Heart right ventricle (tissue), 16 donors: ENCODE measurements around the gene GLYR1. TPM values are rescaled to one million over a fixed set of nuclear protein-coding genes. Genes with fewer than 3 reads are reported as not detected.

Experiments
- ATAC-seq, 8 donors: fragments of 200-7000 bp; cut with Tn5 transposase; one replicate each; pipeline ENCODE4 v1.9.1; 2020; ENCODE audit warnings: mild to moderate bottlenecking in 8 of 8, moderate library complexity in 8 of 8, moderate number of reproducible peaks in 1 of 8
- DNase-seq, 2 donors: peaks; one replicate each; pipeline ENCODE4 v3.0.0-alpha.2; 2020
- H3K27ac ChIP-seq, 10 donors: fragments of 200-600 bp; sonication (generic) in 2 of 10; one replicate each; pipeline versions ENCODE4 v1.5.0 to v1.8.0; 2020 to 2022; ENCODE audit warnings: mild to moderate bottlenecking in 3 of 10
- H3K27me3 ChIP-seq, 7 donors: fragments of 200-600 bp; one replicate each; pipeline ENCODE4 v1.8.0; 2021 to 2022; ENCODE audit warnings: mild to moderate bottlenecking in 2 of 7
- H3K36me3 ChIP-seq, 9 donors: fragments of 200-600 bp; sonication (generic) in 1 of 9; one replicate each; pipeline versions ENCODE4 v1.5.0 to v1.8.0; 2020 to 2022; ENCODE audit warnings: mild to moderate bottlenecking in 2 of 9
- H3K4me1 ChIP-seq, 9 donors: fragments of 200-600 bp; sonication (generic) in 1 of 9; one replicate each; pipeline versions ENCODE4 v1.5.0 to v1.8.0; 2020 to 2022; ENCODE audit warnings: mild to moderate bottlenecking in 4 of 9
- H3K4me3 ChIP-seq, 10 donors: fragments of 200-600 bp; sonication (generic) in 2 of 10; one replicate each; pipeline versions ENCODE4 v1.5.0 to v1.8.0; 2020 to 2022; ENCODE audit warnings: mild to moderate bottlenecking in 7 of 10, moderate library complexity in 2 of 10
- H3K9me3 ChIP-seq, 11 donors: fragments of 200-600 bp in 10 of 11; sonication (generic) in 2 of 11; one replicate each; pipeline versions ENCODE4 v1.5.0 to v1.8.0; 2013 to 2022; ENCODE audit warnings: mild to moderate bottlenecking in 2 of 11, control low read depth in 1 of 11, moderate library complexity in 1 of 11
- WGBS, 2 donors: extraction: QIAGEN DNeasy Blood & Tissue Kit; methylation state at CpG; one replicate each; pipeline ENCODE4 v1.1.7; 2013; ENCODE audit warnings: inconsistent platforms in 1 of 2; 5-methylcytosine and 5-hydroxymethylcytosine counted together
- intact Hi-C, 10 donors: fragments of 100-400 bp; cut with DNase I; formaldehyde crosslinking; loops; one replicate each; pipeline versions ENCODE4 v1.11.1 to v1.14.2; 2022
- polyA plus RNA-seq, 2 donors: library from polyadenylated mRNA; stranded (reverse); fragments of 200-250 nt; gene quantifications; one replicate each; pipeline ENCODE4 v1.2.3, GENCODE V29; 2013
- total RNA-seq, 10 donors: library from RNA; stranded (reverse); fragmentation: NEBNext Ultra II Directional in 3 of 10; extraction: Animal tissue kit (Norgen Biotek cat#: 25700) in 3 of 10; gene quantifications; one replicate each; pipeline versions ENCODE4 v1.2.1 to v1.2.4, GENCODE V29; 2021 to 2023
- TF ChIP-seq, protein P1 (sequence below), 9 donors: fragments of 200-600 bp; sonication (generic) in 2 of 9; IDR thresholded peaks; one replicate each; pipeline versions ENCODE4 v1.5.0 to v1.8.0; 2021 to 2022; ENCODE audit warnings: antibody characterized with exemption in 9 of 9, mild to moderate bottlenecking in 5 of 9, moderate library complexity in 1 of 9
- donor health status: Arrhythmogenic right ventricular cardiomyopathy.
- donor health status: ischemic (EF 13 %, LVEDD 7.1; RV severe dilation, severe dysfunction).
- donor health status: healthy with polysubstance abuse.
- donor health status: DM: no; HTN: yes; CAD: no.
- donor health status: DM: no; HTN: no; CAD: no.
- donor health status: ischemic (EF 25% LVEDD 6.9; RV normal size, moderate dysfunction).
- donor health status: ischemic (EF 25% LVEDD 5.7; RV mildly dilated, moderate dysfunction).
- donor health status: healthy.
- donor health status: DM: yes; HTN: yes; CAD: no.
- donor health status: Ischemic cardiomyopathy.
- donor health status: ischemic (EF 35%, LVEDD 5.7; RV mildly dilated, moderate dysfunction).
- donor health status: nonischemic (EF 11% LVEDD 7.7; RV severe dilation, severe dysfunction).
- donor health status: DM: yes; HTN: yes; CAD: no.
- donor health status: PGD.
- donor health status: ischemic (EF 29% LVEDD 5.4; RV normal size, mild dysfunction).
- donor health status: nonischemic (EF 23%, LVEDD 6.1; RV moderate dilation, normal function).

GLYR1 gene
- total and polyA plus RNA-seq, 12 donors: 36.5 to 105 (median 73.3) TPM

DNA sequence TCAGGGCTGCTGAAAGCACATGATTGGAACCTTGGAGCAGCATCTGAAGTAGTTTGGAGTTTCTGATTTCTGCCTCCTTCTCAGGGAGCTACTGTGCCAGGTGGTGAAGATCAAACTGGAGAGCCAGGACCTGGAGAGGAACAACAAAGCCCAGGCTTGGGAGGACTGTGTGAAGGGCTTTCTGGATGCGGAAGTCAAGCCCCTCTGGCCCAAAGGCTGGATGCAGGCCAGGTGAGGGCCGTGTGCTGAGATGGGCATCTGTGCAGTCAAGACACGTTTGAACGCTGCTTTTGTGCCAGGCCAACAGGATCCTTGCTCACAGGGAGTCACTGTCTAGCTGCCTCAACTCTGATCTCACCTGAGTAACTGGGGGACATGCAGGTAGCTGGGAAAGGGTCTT is 24.0 kb upstream of the GLYR1 start:
- TF ChIP-seq, protein P1, sequence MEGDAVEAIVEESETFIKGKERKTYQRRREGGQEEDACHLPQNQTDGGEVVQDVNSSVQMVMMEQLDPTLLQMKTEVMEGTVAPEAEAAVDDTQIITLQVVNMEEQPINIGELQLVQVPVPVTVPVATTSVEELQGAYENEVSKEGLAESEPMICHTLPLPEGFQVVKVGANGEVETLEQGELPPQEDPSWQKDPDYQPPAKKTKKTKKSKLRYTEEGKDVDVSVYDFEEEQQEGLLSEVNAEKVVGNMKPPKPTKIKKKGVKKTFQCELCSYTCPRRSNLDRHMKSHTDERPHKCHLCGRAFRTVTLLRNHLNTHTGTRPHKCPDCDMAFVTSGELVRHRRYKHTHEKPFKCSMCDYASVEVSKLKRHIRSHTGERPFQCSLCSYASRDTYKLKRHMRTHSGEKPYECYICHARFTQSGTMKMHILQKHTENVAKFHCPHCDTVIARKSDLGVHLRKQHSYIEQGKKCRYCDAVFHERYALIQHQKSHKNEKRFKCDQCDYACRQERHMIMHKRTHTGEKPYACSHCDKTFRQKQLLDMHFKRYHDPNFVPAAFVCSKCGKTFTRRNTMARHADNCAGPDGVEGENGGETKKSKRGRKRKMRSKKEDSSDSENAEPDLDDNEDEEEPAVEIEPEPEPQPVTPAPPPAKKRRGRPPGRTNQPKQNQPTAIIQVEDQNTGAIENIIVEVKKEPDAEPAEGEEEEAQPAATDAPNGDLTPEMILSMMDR (IDR thresholded peaks at IDR 0.05): no peak
- ATAC-seq (no peak), DNase-seq (no peak)
- intact Hi-C loops: loop anchor here in 1 of 10 donors (5.0 kb wide), 1 partner anchor 76 kb away; no protein-coding TSS in a partner anchor
- Histone ChIP-seq H3K4me1 (peaks cover 0 to 25% (median 13%) of the 10 kb centered on the region in 9 donors), H3K27ac (no peak overlapping the region), H3K27me3 (no peaks in the 10 kb centered on the region), H3K36me3 (peaks cover 0 to 100% (median 59%) of the 10 kb centered on the region in 9 donors), H3K9me3 (no peaks in the 10 kb centered on the region), H3K4me3 (no peak overlapping the region)
- WGBS, 2 donors: 71 to 74% methylated on average over 4 of the region's 4 CpGs

DNA sequence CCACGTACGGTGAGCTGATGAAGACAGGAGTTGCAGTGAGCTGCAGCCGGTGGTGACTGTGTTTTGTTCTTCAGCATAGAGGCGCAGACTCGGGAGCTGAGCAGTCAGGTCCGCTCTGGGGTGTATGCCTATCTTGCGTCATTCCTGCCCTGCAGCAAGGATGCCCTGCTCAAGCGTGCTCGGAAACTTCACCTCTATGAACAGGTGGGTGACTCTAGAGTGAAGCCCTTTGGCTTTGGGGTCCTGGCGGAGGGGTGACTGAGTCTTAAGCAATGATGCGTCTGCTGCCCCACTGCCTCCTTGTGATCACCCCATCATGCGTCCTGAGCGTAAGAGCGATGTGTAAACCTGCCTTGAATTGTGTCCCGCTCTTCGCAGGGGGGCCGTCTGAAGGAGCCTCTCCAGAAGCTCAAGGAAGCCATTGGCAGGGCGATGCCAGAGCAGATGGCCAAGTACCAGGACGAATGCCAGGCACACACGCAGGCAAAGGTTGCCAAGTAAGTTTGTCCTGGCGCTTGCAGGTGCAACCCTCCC is 23.1 kb upstream of the GLYR1 start:
- 88 to 89% methylated on average over 21 of the region's 21 CpGs for WGBS, 2 donors
- H3K27me3 ChIP-seq: no peaks in the 10 kb centered on the region
- intact Hi-C loops: loop anchor here in 1 of 10 donors (5.0 kb wide), 1 partner anchor 77 kb away; no protein-coding TSS in a partner anchor
- TF ChIP-seq, protein P1 (IDR thresholded peaks at IDR 0.05): no peak
- no peaks in the 10 kb centered on the region for H3K9me3 ChIP-seq
- H3K27ac ChIP-seq: no peak overlapping the region
- peaks cover 0 to 26% (median 13%) of the 10 kb centered on the region in 9 donors for H3K4me1 ChIP-seq
- H3K36me3 ChIP-seq: peaks cover 0 to 92% (median 52%) of the 10 kb centered on the region in 9 donors
- no peak overlapping the region for H3K4me3 ChIP-seq
- ATAC-seq: peak in 1 of 8 donors; percentile 23
- DNase-seq: no peak

DNA sequence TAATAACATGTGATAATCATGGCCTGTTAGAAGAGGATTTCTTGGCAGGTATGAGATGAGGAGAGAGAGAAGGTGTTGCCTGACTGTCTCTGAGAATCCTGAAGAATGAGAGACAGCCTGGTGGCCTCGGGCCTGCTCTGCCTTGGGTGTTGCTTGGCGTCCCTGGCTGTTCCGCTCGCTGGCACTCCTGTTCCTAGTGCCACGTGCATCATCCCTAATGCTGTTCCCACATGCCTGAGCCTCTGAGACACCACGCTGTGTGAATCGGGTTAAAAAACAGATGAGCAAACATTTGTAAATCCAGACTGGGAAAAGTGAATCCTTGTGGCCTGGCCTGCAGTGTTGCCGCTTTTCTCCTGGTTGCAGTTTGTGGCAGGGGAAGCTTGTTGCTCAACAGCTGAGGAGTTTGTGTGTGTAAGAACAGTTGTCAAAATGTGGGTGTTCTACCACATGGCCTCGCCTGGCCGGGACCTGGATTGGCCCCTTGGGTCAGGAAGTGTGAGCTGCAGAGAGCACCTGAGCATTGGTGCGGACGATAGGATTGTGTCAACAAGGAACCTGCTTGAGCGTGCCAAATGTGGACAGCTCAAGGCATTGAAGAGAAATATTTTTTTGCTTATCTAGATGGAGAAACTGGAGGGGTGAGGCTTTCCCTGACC is 22.2 kb upstream of the GLYR1 start:
- WGBS, 2 donors: 75 to 82% methylated on average over 13 of the region's 13 CpGs
- Histone ChIP-seq H3K4me1 (peaks cover 0 to 34% (median 14%) of the 10 kb centered on the region in 9 donors), H3K9me3 (no peaks in the 10 kb centered on the region), H3K4me3 (no peak overlapping the region), H3K36me3 (peaks cover 0 to 90% (median 42%) of the 10 kb centered on the region in 9 donors), H3K27me3 (no peaks in the 10 kb centered on the region), H3K27ac (peak overlapping the region in 1 of 10 donors; percentile 35)
- ATAC-seq: peak in 4 of 8 donors; percentile 27 to 72 (median 36)
- TF ChIP-seq, protein P1 (IDR thresholded peaks at IDR 0.05): no peak
- intact Hi-C loops: loop anchor here in 1 of 10 donors (10.0 kb wide), 1 partner anchor 64 kb away; the partner anchor contains the start of gene ROGDI
- no peak for DNase-seq

DNA sequence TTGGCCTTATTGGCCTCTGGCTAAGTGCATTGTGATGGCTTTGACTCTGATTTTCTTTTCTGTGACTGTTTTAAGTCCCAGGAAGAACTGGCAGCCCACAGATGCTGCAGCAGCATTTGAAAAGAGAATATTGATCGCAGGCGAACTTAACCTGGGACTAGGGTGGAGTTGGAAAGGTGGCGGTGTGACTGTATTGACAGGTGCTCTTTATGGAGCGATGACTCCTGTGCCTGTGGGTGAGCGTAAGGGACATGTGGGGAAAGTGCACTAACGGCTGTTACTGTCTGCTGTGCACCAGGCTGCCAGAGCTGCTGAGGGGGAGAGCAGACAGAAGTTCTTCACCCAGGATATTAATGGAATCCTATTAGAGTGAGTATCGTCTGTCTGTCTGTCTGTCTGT is 21.4 kb upstream of the GLYR1 start:
- Histone ChIP-seq H3K4me3 (no peak overlapping the region), H3K4me1 (peaks cover 0 to 41% (median 21%) of the 10 kb centered on the region in 9 donors), H3K9me3 (no peaks in the 10 kb centered on the region), H3K36me3 (peaks cover 0 to 89% (median 36%) of the 10 kb centered on the region in 9 donors), H3K27me3 (no peaks in the 10 kb centered on the region), H3K27ac (peak overlapping the region in 2 of 10 donors; percentile 7 to 35)
- TF ChIP-seq, protein P1 (IDR thresholded peaks at IDR 0.05): no peak
- no peak for DNase-seq
- 79% methylated on average over 7 of the region's 7 CpGs for WGBS, 2 donors
- ATAC-seq: peak in 5 of 8 donors; percentile 21 to 61 (median 42)
- intact Hi-C loops: loop anchor here in 1 of 10 donors (10.0 kb wide), 1 partner anchor 64 kb away; the partner anchor contains the start of gene ROGDI
